ENCODE data around the gene SNORC. TPM values are rescaled to one million over a fixed set of nuclear protein-coding genes. Genes with fewer than 3 reads are reported as not detected.

SNORC gene
- polyA plus RNA-seq, 2 donors = 1.0 to 2.4 TPM

GRCh38 chr2:232893834-232894233 is 23.8 kb downstream of the SNORC start:
- 92 to 96% methylated on average over 8 of the region's 8 CpGs for WGBS, 2 donors
- Histone ChIP-seq H3K9me3 (ENCODE audit: control insufficient read depth in 2 of 2, insufficient read depth in 1 of 2, low read depth in 1 of 2, low read length in 1 of 2) (no peaks in the 10 kb centered on the region), H3K36me3 (ENCODE audit: control insufficient read depth in 2 of 2, insufficient read depth in 2 of 2, low read length in 1 of 2) (peaks cover 0 to 4% of the 10 kb centered on the region in 2 donors), H3K27me3 (ENCODE audit: control insufficient read depth in 1 of 2, insufficient read depth in 2 of 2, low read length in 2 of 2) (no peaks in the 10 kb centered on the region), H3K4me3 (ENCODE audit: low read depth in 1 of 2, low read length in 2 of 2) (no peak overlapping the region), H3K4me1 (ENCODE audit: control insufficient read depth in 2 of 2, insufficient read depth in 2 of 2, low read length in 1 of 2) (peaks cover 0 to 10% of the 10 kb centered on the region in 2 donors), H3K27ac (ENCODE audit: low read depth in 2 of 2, low read length in 1 of 2) (no peak overlapping the region)

- Histone ChIP-seq H3K4me3 (ENCODE audit: low read depth in 1 of 2, low read length in 2 of 2) (no peak overlapping the region), H3K27ac (ENCODE audit: low read depth in 2 of 2, low read length in 1 of 2) (no peak overlapping the region), H3K36me3 (ENCODE audit: control insufficient read depth in 2 of 2, insufficient read depth in 2 of 2, low read length in 1 of 2) (peaks cover 0 to 4% of the 10 kb centered on the region in 2 donors), H3K4me1 (ENCODE audit: control insufficient read depth in 2 of 2, insufficient read depth in 2 of 2, low read length in 1 of 2) (peaks cover 0 to 10% of the 10 kb centered on the region in 2 donors), H3K27me3 (ENCODE audit: control insufficient read depth in 1 of 2, insufficient read depth in 2 of 2, low read length in 2 of 2) (no peaks in the 10 kb centered on the region), H3K9me3 (ENCODE audit: control insufficient read depth in 2 of 2, insufficient read depth in 1 of 2, low read depth in 1 of 2, low read length in 1 of 2) (no peaks in the 10 kb centered on the region)
- WGBS, 2 donors = 91 to 92% methylated on average over 9 of the region's 9 CpGs
These were observed 24.2 kb downstream of the SNORC start for GRCh38 chr2:232894251-232894650.

GRCh38 chr2:232894746-232895145 is 24.7 kb downstream of the SNORC start:
- peaks cover 0 to 4% of the 10 kb centered on the region in 2 donors for H3K36me3 ChIP-seq (ENCODE audit: control insufficient read depth in 2 of 2, insufficient read depth in 2 of 2, low read length in 1 of 2)
- H3K27ac ChIP-seq (ENCODE audit: low read depth in 2 of 2, low read length in 1 of 2) = no peak overlapping the region
- peaks cover 0 to 10% of the 10 kb centered on the region in 2 donors for H3K4me1 ChIP-seq (ENCODE audit: control insufficient read depth in 2 of 2, insufficient read depth in 2 of 2, low read length in 1 of 2)
- WGBS, 2 donors = 90 to 93% methylated on average over 19 of the region's 19 CpGs
- no peaks in the 10 kb centered on the region for H3K9me3 ChIP-seq (ENCODE audit: control insufficient read depth in 2 of 2, insufficient read depth in 1 of 2, low read depth in 1 of 2, low read length in 1 of 2)
- H3K27me3 ChIP-seq (ENCODE audit: control insufficient read depth in 1 of 2, insufficient read depth in 2 of 2, low read length in 2 of 2) = no peaks in the 10 kb centered on the region
- no peak overlapping the region for H3K4me3 ChIP-seq (ENCODE audit: low read depth in 1 of 2, low read length in 2 of 2)

GRCh38 chr2:232896111-232896510 is 26.0 kb downstream of the SNORC start:
- peaks cover 0 to 2% of the 10 kb centered on the region in 2 donors for H3K36me3 ChIP-seq (ENCODE audit: control insufficient read depth in 2 of 2, insufficient read depth in 2 of 2, low read length in 1 of 2)
- no peaks in the 10 kb centered on the region for H3K9me3 ChIP-seq (ENCODE audit: control insufficient read depth in 2 of 2, insufficient read depth in 1 of 2, low read depth in 1 of 2, low read length in 1 of 2)
- H3K4me1 ChIP-seq (ENCODE audit: control insufficient read depth in 2 of 2, insufficient read depth in 2 of 2, low read length in 1 of 2) = peaks cover 0 to 5% of the 10 kb centered on the region in 2 donors
- no peaks in the 10 kb centered on the region for H3K27me3 ChIP-seq (ENCODE audit: control insufficient read depth in 1 of 2, insufficient read depth in 2 of 2, low read length in 2 of 2)
- no peak overlapping the region for H3K27ac ChIP-seq (ENCODE audit: low read depth in 2 of 2, low read length in 1 of 2)
- H3K4me3 ChIP-seq (ENCODE audit: low read depth in 1 of 2, low read length in 2 of 2) = no peak overlapping the region

GRCh38 chr2:232896720-232897597 is 26.9 kb downstream of the SNORC start:
- H3K27ac ChIP-seq (ENCODE audit: low read depth in 2 of 2, low read length in 1 of 2) = no peak overlapping the region
- H3K9me3 ChIP-seq (ENCODE audit: control insufficient read depth in 2 of 2, insufficient read depth in 1 of 2, low read depth in 1 of 2, low read length in 1 of 2) = no peaks in the 10 kb centered on the region
- H3K4me1 ChIP-seq (ENCODE audit: control insufficient read depth in 2 of 2, insufficient read depth in 2 of 2, low read length in 1 of 2) = peaks cover 0 to 3% of the 10 kb centered on the region in 2 donors
- no peak overlapping the region for H3K4me3 ChIP-seq (ENCODE audit: low read depth in 1 of 2, low read length in 2 of 2)
- H3K36me3 ChIP-seq (ENCODE audit: control insufficient read depth in 2 of 2, insufficient read depth in 2 of 2, low read length in 1 of 2) = peaks cover 0 to 2% of the 10 kb centered on the region in 2 donors
- WGBS, 2 donors = 92 to 95% methylated on average over 8 to 9 of the region's 9 CpGs
- no peaks in the 10 kb centered on the region for H3K27me3 ChIP-seq (ENCODE audit: control insufficient read depth in 1 of 2, insufficient read depth in 2 of 2, low read length in 2 of 2)

- Histone ChIP-seq H3K27me3 (ENCODE audit: control insufficient read depth in 1 of 2, insufficient read depth in 2 of 2, low read length in 2 of 2) (no peaks in the 10 kb centered on the region), H3K4me3 (ENCODE audit: low read depth in 1 of 2, low read length in 2 of 2) (no peak overlapping the region), H3K4me1 (ENCODE audit: control insufficient read depth in 2 of 2, insufficient read depth in 2 of 2, low read length in 1 of 2) (peaks cover 0 to 6% of the 10 kb centered on the region in 2 donors), H3K27ac (ENCODE audit: low read depth in 2 of 2, low read length in 1 of 2) (no peak overlapping the region), H3K9me3 (ENCODE audit: control insufficient read depth in 2 of 2, insufficient read depth in 1 of 2, low read depth in 1 of 2, low read length in 1 of 2) (no peaks in the 10 kb centered on the region), H3K36me3 (ENCODE audit: control insufficient read depth in 2 of 2, insufficient read depth in 2 of 2, low read length in 1 of 2) (peaks cover 0 to 2% of the 10 kb centered on the region in 2 donors)
- 90% methylated on average over 24 of the region's 24 CpGs for WGBS, 2 donors
These were observed 27.7 kb downstream of the SNORC start for GRCh38 chr2:232897598-232898408.

GRCh38 chr2:232898592-232899543 is 28.8 kb downstream of the SNORC start:
- Histone ChIP-seq H3K4me1 (ENCODE audit: control insufficient read depth in 2 of 2, insufficient read depth in 2 of 2, low read length in 1 of 2) (peaks cover 0 to 6% of the 10 kb centered on the region in 2 donors), H3K9me3 (ENCODE audit: control insufficient read depth in 2 of 2, insufficient read depth in 1 of 2, low read depth in 1 of 2, low read length in 1 of 2) (no peaks in the 10 kb centered on the region), H3K27me3 (ENCODE audit: control insufficient read depth in 1 of 2, insufficient read depth in 2 of 2, low read length in 2 of 2) (no peaks in the 10 kb centered on the region), H3K27ac (ENCODE audit: low read depth in 2 of 2, low read length in 1 of 2) (no peak overlapping the region), H3K4me3 (ENCODE audit: low read depth in 1 of 2, low read length in 2 of 2) (no peak overlapping the region), H3K36me3 (ENCODE audit: control insufficient read depth in 2 of 2, insufficient read depth in 2 of 2, low read length in 1 of 2) (no peaks in the 10 kb centered on the region)
- WGBS, 2 donors = 74 to 76% methylated on average over 18 of the region's 18 CpGs

- H3K27me3 ChIP-seq (ENCODE audit: control insufficient read depth in 1 of 2, insufficient read depth in 2 of 2, low read length in 2 of 2) = no peaks in the 10 kb centered on the region
- H3K27ac ChIP-seq (ENCODE audit: low read depth in 2 of 2, low read length in 1 of 2) = no peak overlapping the region
- WGBS, 2 donors = 75 to 76% methylated on average over 43 of the region's 43 CpGs
- no peak overlapping the region for H3K4me3 ChIP-seq (ENCODE audit: low read depth in 1 of 2, low read length in 2 of 2)
- no peaks in the 10 kb centered on the region for H3K36me3 ChIP-seq (ENCODE audit: control insufficient read depth in 2 of 2, insufficient read depth in 2 of 2, low read length in 1 of 2)
- peaks cover 0 to 6% of the 10 kb centered on the region in 2 donors for H3K4me1 ChIP-seq (ENCODE audit: control insufficient read depth in 2 of 2, insufficient read depth in 2 of 2, low read length in 1 of 2)
- no peaks in the 10 kb centered on the region for H3K9me3 ChIP-seq (ENCODE audit: control insufficient read depth in 2 of 2, insufficient read depth in 1 of 2, low read depth in 1 of 2, low read length in 1 of 2)
These were observed 31.0 kb downstream of the SNORC start for GRCh38 chr2:232900811-232901735.

All from esophagus (tissue), 2 donors.